Parathyroid adenoma (tissue), 2 donors: ENCODE measurements around the gene NUAK1.
A peak's percentile ranks its signal among the peaks of the same experiment; 100 is the strongest.

Source experiments
- H2AFZ ChIP-seq: fragments of 300-600 bp; sonication (generic); one replicate; pipeline ENCODE4 v1.7.0; 2017; ENCODE audit warnings: antibody characterized with exemption, mild to moderate bottlenecking
- H3K27ac ChIP-seq: fragments of 300-600 bp; sonication (generic); one replicate; pipeline ENCODE4 v1.7.0; 2017
- H3K27me3 ChIP-seq: fragments of 300-600 bp; sonication (generic); one replicate; pipeline ENCODE4 v1.7.0; 2017; ENCODE audit warnings: low read length; ENCODE audit not compliant: control insufficient read depth, insufficient read depth
- H3K36me3 ChIP-seq: fragments of 300-600 bp; sonication (generic); one replicate; pipeline ENCODE4 v1.7.0; 2017; ENCODE audit warnings: low read length; ENCODE audit not compliant: control insufficient read depth, insufficient read depth
- H3K4me1 ChIP-seq: fragments of 300-600 bp; sonication (generic); one replicate; pipeline ENCODE4 v1.7.0; 2017; ENCODE audit warnings: control low read depth
- H3K4me2 ChIP-seq: fragments of 300-600 bp; sonication (generic); one replicate; pipeline ENCODE4 v1.7.0; 2017; ENCODE audit warnings: low read length
- H3K4me3 ChIP-seq: fragments of 300-600 bp; sonication (generic); one replicate; pipeline ENCODE4 v1.7.0; 2017; ENCODE audit warnings: low read depth, low read length
- H3K79me2 ChIP-seq: fragments of 300-600 bp; sonication (generic); one replicate; pipeline ENCODE4 v1.7.0; 2017; ENCODE audit warnings: control low read depth
- H3K9ac ChIP-seq: fragments of 300-600 bp; sonication (generic); one replicate; pipeline ENCODE4 v1.7.0; 2017; ENCODE audit warnings: mild to moderate bottlenecking
- H3K9me3 ChIP-seq: fragments of 300-600 bp; sonication (generic); one replicate; pipeline ENCODE4 v1.7.0; 2017; ENCODE audit warnings: low read length; ENCODE audit not compliant: control insufficient read depth
- TF ChIP-seq, protein P1 (sequence below): fragments of 300-600 bp; sonication (generic); IDR thresholded peaks from one replicate; pipeline ENCODE4 v1.7.0; 2017; ENCODE audit warnings: antibody characterized with exemption, mild to moderate bottlenecking
- donor health status: primary hyperparathyroidism.

Gene NUAK1

DNA sequence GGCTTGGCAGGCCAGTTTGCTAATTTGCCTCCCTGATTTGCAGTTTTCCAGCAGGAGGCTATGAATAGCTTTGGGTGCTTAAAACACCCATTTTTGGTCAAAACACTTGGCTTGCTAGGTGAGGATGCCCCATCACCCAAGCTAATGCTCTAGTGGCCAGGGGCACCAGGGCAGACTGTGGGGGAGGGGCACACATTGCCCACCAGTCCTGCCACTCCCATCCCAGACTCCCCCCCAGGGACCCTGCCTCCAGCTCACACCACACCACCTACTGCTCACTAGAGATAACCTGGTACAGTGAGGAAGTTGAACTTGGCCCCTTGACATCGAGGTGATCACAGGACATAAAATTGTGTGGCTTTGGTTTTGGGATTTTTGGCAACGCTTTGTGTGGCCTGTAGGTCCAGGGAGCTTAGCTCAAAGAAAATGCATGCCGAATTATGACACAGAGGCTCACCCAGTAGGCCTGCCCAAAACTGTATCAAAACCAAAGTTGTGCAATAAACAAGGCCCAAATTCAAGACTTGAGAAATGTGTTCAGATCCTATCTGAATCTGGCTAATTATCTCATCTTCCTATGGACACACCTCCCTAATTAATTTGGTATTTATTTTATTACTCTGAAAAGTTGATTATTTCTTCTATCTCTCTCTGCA lies 4.3 kb downstream of the NUAK1 start:
- Histone ChIP-seq H3K27ac (no peak overlapping the region), H3K4me2 (peak overlapping the region; percentile 71), H2AFZ (no peak overlapping the region), H3K36me3 (no peaks in the 10 kb centered on the region), H3K9me3 (no peaks in the 10 kb centered on the region), H3K79me2 (peaks cover 77% of the 10 kb centered on the region), H3K4me1 (peaks cover 36% of the 10 kb centered on the region), H3K27me3 (no peaks in the 10 kb centered on the region), H3K9ac (no peak overlapping the region), H3K4me3 (peak overlapping the region; percentile 88)
- TF ChIP-seq, protein P1, sequence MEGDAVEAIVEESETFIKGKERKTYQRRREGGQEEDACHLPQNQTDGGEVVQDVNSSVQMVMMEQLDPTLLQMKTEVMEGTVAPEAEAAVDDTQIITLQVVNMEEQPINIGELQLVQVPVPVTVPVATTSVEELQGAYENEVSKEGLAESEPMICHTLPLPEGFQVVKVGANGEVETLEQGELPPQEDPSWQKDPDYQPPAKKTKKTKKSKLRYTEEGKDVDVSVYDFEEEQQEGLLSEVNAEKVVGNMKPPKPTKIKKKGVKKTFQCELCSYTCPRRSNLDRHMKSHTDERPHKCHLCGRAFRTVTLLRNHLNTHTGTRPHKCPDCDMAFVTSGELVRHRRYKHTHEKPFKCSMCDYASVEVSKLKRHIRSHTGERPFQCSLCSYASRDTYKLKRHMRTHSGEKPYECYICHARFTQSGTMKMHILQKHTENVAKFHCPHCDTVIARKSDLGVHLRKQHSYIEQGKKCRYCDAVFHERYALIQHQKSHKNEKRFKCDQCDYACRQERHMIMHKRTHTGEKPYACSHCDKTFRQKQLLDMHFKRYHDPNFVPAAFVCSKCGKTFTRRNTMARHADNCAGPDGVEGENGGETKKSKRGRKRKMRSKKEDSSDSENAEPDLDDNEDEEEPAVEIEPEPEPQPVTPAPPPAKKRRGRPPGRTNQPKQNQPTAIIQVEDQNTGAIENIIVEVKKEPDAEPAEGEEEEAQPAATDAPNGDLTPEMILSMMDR = no peak

DNA sequence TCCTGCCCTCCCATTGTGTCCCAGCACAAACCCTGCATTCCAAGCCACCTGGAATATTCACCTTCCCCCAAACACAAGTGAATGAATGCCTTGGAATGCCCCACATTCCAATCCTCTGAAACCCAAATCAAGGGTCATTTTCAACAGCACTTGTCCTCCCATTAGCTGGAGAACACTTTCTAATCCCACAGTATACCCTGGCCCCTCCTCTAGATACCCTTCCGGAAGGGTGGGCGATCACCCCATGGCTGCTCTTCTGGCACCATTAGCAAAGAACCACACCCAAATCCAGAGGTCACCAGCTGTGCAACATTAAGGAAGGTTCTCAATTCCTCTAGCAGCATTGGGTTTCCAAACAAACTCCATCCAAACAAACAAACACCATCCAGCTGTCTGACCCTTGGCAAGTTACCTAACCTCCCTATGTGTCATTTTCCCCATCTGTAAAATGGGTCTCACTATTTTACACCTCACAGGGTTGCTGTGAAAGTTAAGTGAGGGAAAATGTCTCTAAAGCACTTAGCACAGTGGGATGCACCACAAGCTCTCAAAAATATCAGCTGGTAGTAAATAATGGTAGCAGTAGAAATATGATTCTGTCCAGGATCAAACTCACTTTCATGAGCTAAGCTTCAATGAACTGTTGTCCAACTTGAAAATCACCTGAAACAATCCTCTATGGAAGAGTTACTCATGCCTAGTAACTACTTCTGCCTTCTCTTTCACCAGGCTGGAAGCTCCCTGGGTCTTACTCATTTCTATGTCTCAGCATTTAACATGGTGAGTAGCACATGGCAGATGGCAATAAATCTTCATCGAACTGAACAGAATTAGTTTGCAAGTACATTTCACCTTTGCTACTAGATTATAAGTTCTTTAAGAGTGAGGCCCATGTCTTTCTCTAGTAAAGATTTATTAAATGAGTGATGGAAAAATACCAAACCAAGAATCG lies 5.3 kb downstream of the NUAK1 start:
- Histone ChIP-seq H2AFZ (no peak overlapping the region), H3K4me1 (peaks cover 40% of the 10 kb centered on the region), H3K4me3 (no peak overlapping the region), H3K27me3 (no peaks in the 10 kb centered on the region), H3K4me2 (peak overlapping the region; percentile 71), H3K36me3 (no peaks in the 10 kb centered on the region), H3K9me3 (no peaks in the 10 kb centered on the region), H3K9ac (no peak overlapping the region), H3K27ac (no peak overlapping the region), H3K79me2 (peaks cover 86% of the 10 kb centered on the region)
- TF ChIP-seq, protein P1 = no peak

DNA sequence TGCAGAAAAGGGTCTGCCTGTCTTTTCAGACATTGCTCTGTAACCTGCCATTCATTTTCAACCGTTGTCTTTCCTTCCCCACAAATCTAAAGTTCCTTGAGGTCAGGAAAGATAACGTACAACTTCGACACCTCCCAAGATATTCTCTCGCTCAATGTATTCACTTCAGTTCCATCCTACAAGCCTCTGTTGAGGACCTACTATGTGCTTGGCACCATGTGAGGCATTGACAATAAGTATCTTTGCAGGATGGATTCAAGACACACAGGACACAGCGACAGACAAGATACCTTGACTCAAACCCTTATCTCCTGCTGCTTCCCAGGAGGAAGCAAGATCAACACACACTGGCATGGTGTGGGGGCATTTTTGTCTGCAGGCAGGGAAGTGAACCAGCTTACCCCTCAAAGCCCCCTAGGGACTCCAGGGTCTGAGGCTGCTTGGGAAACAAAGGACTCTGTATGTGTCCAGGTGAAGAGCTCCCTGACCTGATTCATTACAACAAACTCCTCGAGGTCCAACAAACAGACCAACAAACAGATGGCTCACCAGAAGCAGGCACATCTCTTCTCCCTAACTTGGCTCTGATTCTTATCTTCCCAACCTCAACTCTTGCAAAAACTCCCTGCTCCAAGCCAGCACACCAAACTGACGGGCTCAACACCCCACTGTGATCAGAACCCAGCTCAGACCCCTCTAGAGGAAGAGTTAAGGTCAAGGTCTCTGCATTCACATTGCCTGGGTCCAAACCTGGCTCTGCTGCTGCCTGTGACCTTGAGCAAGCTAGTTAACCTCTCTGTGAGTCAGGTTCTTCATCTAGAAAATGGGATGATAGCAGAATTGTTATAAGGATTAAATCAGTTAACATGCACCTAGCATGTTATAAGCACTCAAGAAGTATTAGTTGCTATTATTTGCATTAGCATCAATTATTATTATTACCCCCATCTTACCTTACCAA lies 6.3 kb downstream of the NUAK1 start:
- Histone ChIP-seq H3K27me3 (no peaks in the 10 kb centered on the region), H3K9ac (no peak overlapping the region), H3K36me3 (no peaks in the 10 kb centered on the region), H3K4me2 (peak overlapping the region; percentile 5), H3K79me2 (peaks cover 91% of the 10 kb centered on the region), H3K4me1 (peaks cover 43% of the 10 kb centered on the region), H3K27ac (no peak overlapping the region), H3K4me3 (no peak overlapping the region), H2AFZ (no peak overlapping the region), H3K9me3 (no peaks in the 10 kb centered on the region)
- TF ChIP-seq, protein P1 = no peak

DNA sequence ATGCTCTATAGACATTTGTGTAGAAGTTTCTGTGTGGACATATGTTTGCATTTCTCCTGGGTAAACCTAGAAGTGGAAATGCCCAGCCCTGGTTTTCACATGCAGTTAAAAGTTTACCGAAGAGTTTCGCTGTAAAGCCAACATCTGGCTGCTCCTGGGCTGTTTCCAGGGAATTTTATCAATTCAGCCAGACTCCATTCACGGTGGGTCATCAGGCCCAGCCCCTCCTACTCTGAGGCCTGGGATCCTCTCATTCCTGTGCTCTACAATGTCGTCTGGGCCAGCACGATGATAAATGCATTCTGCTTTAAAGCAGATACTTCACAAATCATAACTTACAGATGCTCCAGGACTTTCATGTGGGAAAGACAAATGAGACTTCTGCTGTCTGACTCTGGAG lies 7.1 kb downstream of the NUAK1 start:
- H3K36me3 ChIP-seq = no peaks in the 10 kb centered on the region
- H3K79me2 ChIP-seq = peaks cover 94% of the 10 kb centered on the region
- no peak overlapping the region for H2AFZ ChIP-seq
- no peak overlapping the region for H3K4me2 ChIP-seq
- no peak overlapping the region for H3K4me3 ChIP-seq
- TF ChIP-seq, protein P1 = no peak
- no peaks in the 10 kb centered on the region for H3K27me3 ChIP-seq
- H3K27ac ChIP-seq = no peak overlapping the region
- H3K4me1 ChIP-seq = peaks cover 44% of the 10 kb centered on the region
- no peaks in the 10 kb centered on the region for H3K9me3 ChIP-seq
- no peak overlapping the region for H3K9ac ChIP-seq
